HCT116 (cell line): Measurements from ENCODE around the gene NTNG2. TPM values are rescaled to one million over a fixed set of nuclear protein-coding genes. Genes with fewer than 3 reads are reported as not detected.

Experiments used
- ATAC-seq: fragments of 200-7000 bp; cut with Tn5 transposase; 2 replicates; pipeline ENCODE4 v1.9.1; 2020; ENCODE audit warnings: mild to moderate bottlenecking, moderate library complexity
- BruUV-seq: library from RNA; stranded (reverse); fragments of 400-500 nt; replicated peaks from 2 replicates; lab custom pipeline; 2021; lab: Mats Ljungman, UMichigan
- CTCF ChIA-PET: fragments of 300-600 bp; sonication (Branson Sonifier 250); formaldehyde crosslinking; loops from one replicate; lab custom pipeline; 2021; ENCODE audit warnings: antibody characterized with exemption; lab: Charles Lee
- POLR2A ChIA-PET: fragments of 300-600, 350-600 bp; sonication (Branson Sonifier 250); formaldehyde crosslinking; loops from one replicate; lab custom pipeline; 2021; ENCODE audit warnings: antibody characterized with exemption; lab: Charles Lee
- RAD21 ChIA-PET, 2 experiments: fragments of 300-600 bp; sonication (Branson Sonifier 250); formaldehyde crosslinking; loops; one replicate each; lab custom pipeline; 2023; ENCODE audit warnings: low total read pairs in 2 of 2; ENCODE audit not compliant: uncharacterized antibody in 2 of 2, unreplicated experiment in 2 of 2, low non-redundant PET in 1 of 2; lab: Charles Lee
- DNase-seq: peaks from one replicate; pipeline ENCODE4 v3.0.0-alpha.2; 2010; ENCODE audit warnings: low read depth, low spot score
- H2AFZ ChIP-seq: fragments of 200-600 bp; shearing (Covaris generic), sonication (generic); 2 replicates; pipeline ENCODE4 v1.6.1; 2017; ENCODE audit warnings: low read depth, mixed run types, mixed read lengths, antibody characterized with exemption, low read length; ENCODE audit not compliant: poor library complexity, severe bottlenecking
- H3K27ac ChIP-seq: 2 replicates; pipeline ENCODE4 v1.5.1; 2012; ENCODE audit warnings: low read depth, low read length
- H3K27me3 ChIP-seq: fragments of 200-600 bp; sonication (generic); 2 replicates; pipeline ENCODE4 v1.6.1; 2016; ENCODE audit warnings: mixed run types, low read length, mixed read lengths; ENCODE audit not compliant: insufficient read depth
- H3K36me3 ChIP-seq, 2 experiments: fragments of 200-500 bp in 1 of 2; fragments of 200-600 bp in 1 of 2; sonication (Bioruptor generic) in 1 of 2; sonication (generic) in 1 of 2; 2 replicates each; pipeline versions ENCODE4 v1.5.1 to v1.6.1; 2014 to 2016; ENCODE audit warnings: low read length in 2 of 2, inconsistent platforms in 1 of 2, mixed read lengths in 1 of 2, mixed run types in 1 of 2; ENCODE audit not compliant: insufficient read depth in 2 of 2, control insufficient read depth in 1 of 2
- H3K4me1 ChIP-seq, 2 experiments: fragments of 200-600 bp in 1 of 2; sonication (generic) in 1 of 2; 2 replicates each; pipeline versions ENCODE4 v1.5.1 to v1.6.1; 2012 to 2017; ENCODE audit warnings: low read length in 2 of 2, inconsistent platforms in 1 of 2, mild to moderate bottlenecking in 1 of 2, mixed read lengths in 1 of 2, mixed run types in 1 of 2, moderate library complexity in 1 of 2; ENCODE audit not compliant: insufficient read depth in 2 of 2, control insufficient read depth in 1 of 2
- H3K4me2 ChIP-seq: fragments of 200-600 bp; sonication (generic); 2 replicates; pipeline ENCODE4 v1.6.1; 2017; ENCODE audit warnings: mixed run types, low read length, mixed read lengths
- H3K4me3 ChIP-seq, 2 experiments: fragments of 200-600 bp in 1 of 2; sonication (generic) in 1 of 2; replicated peaks in 1 of 2; 2 replicates each; pipeline ENCODE4 v1.5.1; 2011 to 2016; ENCODE audit warnings: low read length in 2 of 2, control low read depth in 1 of 2, low read depth in 1 of 2, mild to moderate bottlenecking in 1 of 2, mixed read lengths in 1 of 2, mixed run types in 1 of 2
- H3K79me2 ChIP-seq: fragments of 200-600 bp; sonication (generic); 2 replicates; pipeline ENCODE4 v1.6.1; 2017; ENCODE audit warnings: mild to moderate bottlenecking, mixed run types, low read length, moderate library complexity, mixed read lengths; ENCODE audit not compliant: insufficient read depth
- H3K9ac ChIP-seq: fragments of 200-600 bp; sonication (generic); 2 replicates; pipeline ENCODE4 v1.6.1; 2016; ENCODE audit warnings: low read length, mixed read lengths
- H3K9me2 ChIP-seq: fragments of 200-600 bp; sonication (generic), shearing (Covaris generic); 2 replicates; pipeline ENCODE4 v1.6.1; 2017; ENCODE audit warnings: mixed run types, mild to moderate bottlenecking, moderate library complexity; ENCODE audit not compliant: insufficient read depth
- H3K9me3 ChIP-seq, 2 experiments: fragments of 200-500 bp in 1 of 2; fragments of 200-600 bp in 1 of 2; sonication (Bioruptor generic) in 1 of 2; sonication (generic) in 1 of 2; 2 replicates each; pipeline ENCODE4 v1.6.1; 2014 to 2017; ENCODE audit warnings: low read length in 2 of 2, mixed read lengths in 2 of 2, inconsistent platforms in 1 of 2, low read depth in 1 of 2, mild to moderate bottlenecking in 1 of 2, mixed run types in 1 of 2, moderate library complexity in 1 of 2; ENCODE audit not compliant: control insufficient read depth in 1 of 2, insufficient read depth in 1 of 2
- H4K20me1 ChIP-seq: fragments of 200-600 bp; sonication (generic), shearing (Covaris generic); 2 replicates; pipeline ENCODE4 v1.6.1; 2017; ENCODE audit warnings: mixed run types, mild to moderate bottlenecking, moderate library complexity; ENCODE audit not compliant: insufficient read depth
- CBX3 ChIP-seq: IDR thresholded peaks from 2 replicates; pipeline ENCODE4 v1.6.1; 2012; ENCODE audit warnings: low read depth
- EGR1 ChIP-seq: IDR thresholded peaks from 2 replicates; pipeline ENCODE4 v1.6.1; 2012; ENCODE audit warnings: low read depth
- EZH2 ChIP-seq: fragments of 200-600 bp; sonication (generic); IDR thresholded peaks from 2 replicates; pipeline ENCODE4 v1.6.1; 2017; ENCODE audit warnings: antibody characterized with exemption, mixed run types
- EZH2phosphoT487 ChIP-seq: fragments of 200-600 bp; IDR thresholded peaks from 2 replicates; pipeline ENCODE4 v1.6.1; 2018; ENCODE audit warnings: antibody characterized with exemption, borderline replicate concordance
- JUND ChIP-seq: IDR thresholded peaks from 2 replicates; pipeline ENCODE4 v1.6.1; 2012
- POLR2A ChIP-seq: IDR thresholded peaks from 2 replicates; pipeline ENCODE4 v1.7.0; 2011; ENCODE audit warnings: borderline replicate concordance; ENCODE audit not compliant: insufficient read depth, insufficient read length; ENCODE audit errors: extremely low read depth
- POLR2AphosphoS5 ChIP-seq: IDR thresholded peaks from 2 replicates; pipeline ENCODE4 v1.6.1; 2011; ENCODE audit warnings: mild to moderate bottlenecking, low read depth, low read length, moderate library complexity
- RAD21 ChIP-seq: IDR thresholded peaks from 2 replicates; pipeline ENCODE4 v1.6.1; 2012; ENCODE audit warnings: low read depth, mild to moderate bottlenecking
- SP1 ChIP-seq: IDR thresholded peaks from 2 replicates; pipeline ENCODE4 v1.6.1; 2012; ENCODE audit warnings: low read depth
- SRF ChIP-seq: IDR thresholded peaks from 2 replicates; pipeline ENCODE4 v1.6.1; 2012; ENCODE audit warnings: low read depth
- TCF7L2 ChIP-seq: IDR thresholded peaks from 2 replicates; pipeline ENCODE4 v1.7.0; 2011; ENCODE audit warnings: borderline replicate concordance, inconsistent platforms; ENCODE audit not compliant: insufficient read depth, insufficient read length; ENCODE audit errors: extremely low read depth
- YY1 ChIP-seq: IDR thresholded peaks from 2 replicates; pipeline ENCODE4 v1.6.1; 2011; ENCODE audit warnings: low read length, low read depth, moderate library complexity, mild to moderate bottlenecking; ENCODE audit not compliant: insufficient replicate concordance; ENCODE audit errors: extremely low read depth
- ZFX ChIP-seq: fragments of 450-650 bp; IDR thresholded peaks from 2 replicates; pipeline ENCODE4 v1.6.1; 2017
- ZNF274 ChIP-seq: fragments of 200-500 bp; sonication (Bioruptor generic); IDR thresholded peaks from 2 replicates; pipeline ENCODE4 v1.6.1; 2014; ENCODE audit warnings: mild to moderate bottlenecking, low read depth, low read length, inconsistent platforms
- intact Hi-C: fragments of 100-400 bp; cut with micrococcal nuclease; formaldehyde crosslinking; loops from 2 replicates; pipeline ENCODE4 v1.10.0; 2022
- total RNA-seq: library from RNA; stranded (reverse); gene quantifications from one replicate; pipeline ENCODE4 v1.2.1, GENCODE V29; 2021; ENCODE audit not compliant: unreplicated experiment
- TF ChIP-seq, protein P1 (sequence below): IDR thresholded peaks from 2 replicates; pipeline ENCODE4 v1.6.1; 2011; ENCODE audit warnings: mild to moderate bottlenecking, low read length, moderate library complexity; ENCODE audit not compliant: insufficient replicate concordance; ENCODE audit errors: extremely low read depth
- TF ChIP-seq, protein P2 (sequence below): IDR thresholded peaks from 2 replicates; pipeline ENCODE4 v1.6.1; 2012; ENCODE audit warnings: low read depth

Gene NTNG2
- total RNA-seq, 1 experiment from 2014 or later = 2.5 TPM

DNA sequence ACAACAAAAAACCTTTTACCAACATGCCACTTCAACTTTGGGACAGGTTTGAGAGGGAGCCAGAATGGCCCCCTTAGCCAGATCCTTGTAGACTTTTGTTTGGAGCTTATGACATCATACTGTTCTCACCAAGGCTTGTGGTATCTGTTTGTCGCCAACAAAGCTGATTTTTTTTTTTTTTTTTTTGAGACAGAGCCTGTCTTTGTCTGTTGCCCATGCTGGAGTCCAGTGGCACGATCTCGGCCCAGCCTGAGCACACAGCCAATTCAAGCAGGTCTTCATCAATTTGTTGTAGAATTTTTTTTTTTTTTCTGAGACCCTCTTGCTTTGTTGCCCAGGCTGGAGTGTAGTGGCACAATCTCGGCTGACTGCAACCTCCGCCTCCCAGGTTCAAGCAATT, 26.4 kb upstream of the NTNG2 start:
- no peaks in the 10 kb centered on the region for H3K79me2 ChIP-seq
- no peak overlapping the region for H3K27ac ChIP-seq
- BruUV-seq = no TSS peak
- H3K4me1 ChIP-seq = peaks cover 0 to 12% of the 10 kb centered on the region in 2 experiments; a peak in 1 of 4 replicates
- no peaks in the 10 kb centered on the region for H4K20me1 ChIP-seq
- CTCF ChIA-PET = no interaction called here
- H3K9ac ChIP-seq = no peak overlapping the region
- no peaks in the 10 kb centered on the region for H3K36me3 ChIP-seq
- TF ChIP-seq EZH2 = no peak
- TF ChIP-seq, protein P1, sequence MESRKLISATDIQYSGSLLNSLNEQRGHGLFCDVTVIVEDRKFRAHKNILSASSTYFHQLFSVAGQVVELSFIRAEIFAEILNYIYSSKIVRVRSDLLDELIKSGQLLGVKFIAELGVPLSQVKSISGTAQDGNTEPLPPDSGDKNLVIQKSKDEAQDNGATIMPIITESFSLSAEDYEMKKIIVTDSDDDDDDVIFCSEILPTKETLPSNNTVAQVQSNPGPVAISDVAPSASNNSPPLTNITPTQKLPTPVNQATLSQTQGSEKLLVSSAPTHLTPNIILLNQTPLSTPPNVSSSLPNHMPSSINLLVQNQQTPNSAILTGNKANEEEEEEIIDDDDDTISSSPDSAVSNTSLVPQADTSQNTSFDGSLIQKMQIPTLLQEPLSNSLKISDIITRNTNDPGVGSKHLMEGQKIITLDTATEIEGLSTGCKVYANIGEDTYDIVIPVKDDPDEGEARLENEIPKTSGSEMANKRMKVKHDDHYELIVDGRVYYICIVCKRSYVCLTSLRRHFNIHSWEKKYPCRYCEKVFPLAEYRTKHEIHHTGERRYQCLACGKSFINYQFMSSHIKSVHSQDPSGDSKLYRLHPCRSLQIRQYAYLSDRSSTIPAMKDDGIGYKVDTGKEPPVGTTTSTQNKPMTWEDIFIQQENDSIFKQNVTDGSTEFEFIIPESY = no peak
- TF ChIP-seq POLR2A = no peak
- TF ChIP-seq TCF7L2 = no peak
- TF ChIP-seq CBX3 = no peak
- no peak for TF ChIP-seq SRF
- TF ChIP-seq, protein P2, sequence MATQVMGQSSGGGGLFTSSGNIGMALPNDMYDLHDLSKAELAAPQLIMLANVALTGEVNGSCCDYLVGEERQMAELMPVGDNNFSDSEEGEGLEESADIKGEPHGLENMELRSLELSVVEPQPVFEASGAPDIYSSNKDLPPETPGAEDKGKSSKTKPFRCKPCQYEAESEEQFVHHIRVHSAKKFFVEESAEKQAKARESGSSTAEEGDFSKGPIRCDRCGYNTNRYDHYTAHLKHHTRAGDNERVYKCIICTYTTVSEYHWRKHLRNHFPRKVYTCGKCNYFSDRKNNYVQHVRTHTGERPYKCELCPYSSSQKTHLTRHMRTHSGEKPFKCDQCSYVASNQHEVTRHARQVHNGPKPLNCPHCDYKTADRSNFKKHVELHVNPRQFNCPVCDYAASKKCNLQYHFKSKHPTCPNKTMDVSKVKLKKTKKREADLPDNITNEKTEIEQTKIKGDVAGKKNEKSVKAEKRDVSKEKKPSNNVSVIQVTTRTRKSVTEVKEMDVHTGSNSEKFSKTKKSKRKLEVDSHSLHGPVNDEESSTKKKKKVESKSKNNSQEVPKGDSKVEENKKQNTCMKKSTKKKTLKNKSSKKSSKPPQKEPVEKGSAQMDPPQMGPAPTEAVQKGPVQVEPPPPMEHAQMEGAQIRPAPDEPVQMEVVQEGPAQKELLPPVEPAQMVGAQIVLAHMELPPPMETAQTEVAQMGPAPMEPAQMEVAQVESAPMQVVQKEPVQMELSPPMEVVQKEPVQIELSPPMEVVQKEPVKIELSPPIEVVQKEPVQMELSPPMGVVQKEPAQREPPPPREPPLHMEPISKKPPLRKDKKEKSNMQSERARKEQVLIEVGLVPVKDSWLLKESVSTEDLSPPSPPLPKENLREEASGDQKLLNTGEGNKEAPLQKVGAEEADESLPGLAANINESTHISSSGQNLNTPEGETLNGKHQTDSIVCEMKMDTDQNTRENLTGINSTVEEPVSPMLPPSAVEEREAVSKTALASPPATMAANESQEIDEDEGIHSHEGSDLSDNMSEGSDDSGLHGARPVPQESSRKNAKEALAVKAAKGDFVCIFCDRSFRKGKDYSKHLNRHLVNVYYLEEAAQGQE = no peak
- no peak for TF ChIP-seq EGR1
- TF ChIP-seq RAD21 = no peak
- TF ChIP-seq JUND = no peak
- TF ChIP-seq EZH2phosphoT487 = no peak
- TF ChIP-seq ZNF274 = no peak
- no peak for TF ChIP-seq POLR2AphosphoS5
- no peak for TF ChIP-seq YY1
- no peak for TF ChIP-seq SP1
- TF ChIP-seq ZFX = no peak
- TF ChIP-seq, all 23 proteins: peak for 0
- no peak overlapping the region for H3K4me2 ChIP-seq
- intact Hi-C loops = no loop called here
- DNase-seq (no peak), ATAC-seq (no peak)
- no peaks in the 10 kb centered on the region for H3K9me2 ChIP-seq
- no peak overlapping the region for H2AFZ ChIP-seq
- H3K27me3 ChIP-seq = 0 out of 2 replicates have a peak, but pooled peaks cover 11% of the 10 kb centered on the region
- H3K4me3 ChIP-seq = no peak overlapping the region
- ChIA-PET RAD21 (interaction anchor here in 1 of 2 experiments (1.7 kb wide), 1 partner anchor 117 kb away, joined by 3 read pairs; no protein-coding TSS in a partner anchor), POLR2A (interaction anchor here (0.6 kb wide), 1 partner anchor 8 kb away, joined by 5 read pairs; no protein-coding TSS in a partner anchor)
- no peaks in the 10 kb centered on the region for H3K9me3 ChIP-seq
